NT2/D1 (cell line): ENCODE measurements around the gene RSPH6A.

Source experiments
- SUZ12 ChIP-seq: IDR thresholded peaks from 2 replicates; pipeline ENCODE4 v1.6.1; 2011; ENCODE audit not compliant: insufficient read length, insufficient read depth; ENCODE audit errors: extremely low read depth
- YY1 ChIP-seq: IDR thresholded peaks from 2 replicates; pipeline ENCODE4 v1.6.1; 2011; ENCODE audit not compliant: insufficient read length, insufficient read depth
- ZNF274 ChIP-seq: IDR thresholded peaks from 2 replicates; pipeline ENCODE4 v1.6.1; 2011; ENCODE audit warnings: mild to moderate bottlenecking, low read depth, low read length

DNA sequence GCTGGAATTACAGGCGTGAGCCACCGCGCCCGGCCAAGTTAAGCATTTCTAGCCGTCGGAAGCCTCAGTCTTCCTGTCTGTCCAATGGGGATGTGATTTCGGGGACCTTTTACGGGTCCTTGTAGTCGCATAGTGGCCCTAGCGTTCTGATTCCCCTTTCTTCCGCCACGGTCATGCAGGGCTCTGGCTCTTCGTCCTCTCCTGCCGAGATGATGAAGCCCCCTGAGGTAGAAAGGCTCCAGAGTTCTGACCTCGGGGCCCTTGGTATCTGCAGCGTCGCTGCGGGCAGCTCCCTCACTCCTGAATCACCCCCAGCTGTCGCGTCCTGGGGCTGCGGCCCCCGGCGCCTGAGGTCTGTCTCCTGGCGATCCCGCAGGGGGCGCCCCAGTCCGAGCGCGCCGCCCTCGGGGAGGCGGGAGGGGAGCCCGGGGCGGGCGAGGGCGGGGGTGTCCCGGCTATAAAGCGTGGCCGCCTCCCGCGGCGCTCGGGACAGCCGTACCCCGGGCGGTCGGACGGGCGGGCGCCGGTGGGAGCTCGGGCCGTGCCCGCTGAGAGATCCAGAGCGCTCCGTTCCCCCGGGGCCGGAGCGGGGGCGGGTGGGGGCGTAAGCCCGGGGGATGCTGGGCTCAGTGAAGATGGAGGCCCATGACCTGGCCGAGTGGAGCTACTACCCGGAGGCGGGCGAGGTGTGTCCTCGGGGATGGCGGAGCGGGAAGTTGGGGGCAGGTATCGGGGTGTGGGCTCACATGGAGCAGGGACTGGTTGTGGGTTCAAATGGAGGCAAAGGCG, 48.9 kb upstream of the RSPH6A start, which contains the start of gene FOXA3:
- TF ChIP-seq YY1 (no peak), ZNF274 (no peak), SUZ12 (no peak)
